ENCODE results near the gene EEFSEC. TPM values are rescaled to one million over a fixed set of nuclear protein-coding genes. Genes with fewer than 3 reads are reported as not detected.

Gene EEFSEC
- total and polyA plus RNA-seq, 7 experiments from 2014 or later: 17.3 to 31.4 (median 18.3) TPM

- Mint-ChIP-seq H3K4me3 (no peak overlapping the region), H3K9me3 (peaks cover 0 to 2% (median 0%) of the 10 kb centered on the region in 11 donors), H3K4me1 (peaks cover 0 to 9% (median 4%) of the 10 kb centered on the region in 7 donors), H3K36me3 (peaks cover 0 to 49% (median 4%) of the 10 kb centered on the region in 5 donors), H3K27me3 (no peaks in the 10 kb centered on the region), H3K27ac (no peak overlapping the region)
- no peaks in the 10 kb centered on the region for H3K9me3 ChIP-seq (ENCODE audit: control insufficient read depth in 2 of 3, low read length in 3 of 3)
- H3K4me1 ChIP-seq (ENCODE audit: control insufficient read depth in 2 of 2, insufficient read depth in 2 of 2, low read length in 2 of 2): no peaks in the 10 kb centered on the region
- H3K4me3 ChIP-seq (ENCODE audit: low read length): no peak overlapping the region
- CTCF ChIA-PET: no interaction called here
- no peak for ATAC-seq
- H3K36me3 ChIP-seq (ENCODE audit: control insufficient read depth in 2 of 3, insufficient read depth in 3 of 3, low read length in 3 of 3): peaks cover 0 to 36% (median 0%) of the 10 kb centered on the region in 3 experiments
- DNase-seq: no peak
- H3K27me3 ChIP-seq (ENCODE audit: control insufficient read depth in 2 of 2, insufficient read depth in 2 of 2, low read length in 2 of 2): no peaks in the 10 kb centered on the region
- H3K27ac ChIP-seq (ENCODE audit: low read depth, low read length): no peak overlapping the region
- intact Hi-C loops (cut with micrococcal nuclease): no loop called here
- POLR2A ChIA-PET: no interaction called here
Measured at GRCh38 chr3:128369121-128369703, 215.9 kb downstream of the EEFSEC start.

- DNase-seq (no peak), ATAC-seq (no peak)
- no peaks in the 10 kb centered on the region for H3K27me3 ChIP-seq (ENCODE audit: control insufficient read depth in 2 of 2, insufficient read depth in 2 of 2, low read length in 2 of 2)
- H3K4me3 ChIP-seq (ENCODE audit: low read length): no peak overlapping the region
- POLR2A ChIA-PET: no interaction called here
- H3K4me1 Mint-ChIP-seq: peaks cover 0 to 9% (median 4%) of the 10 kb centered on the region in 7 donors
- H3K9me3 Mint-ChIP-seq: peaks cover 0 to 2% (median 0%) of the 10 kb centered on the region in 11 donors
- no peak overlapping the region for H3K27ac ChIP-seq (ENCODE audit: low read depth, low read length)
- peaks cover 0 to 36% (median 0%) of the 10 kb centered on the region in 3 experiments for H3K36me3 ChIP-seq (ENCODE audit: control insufficient read depth in 2 of 3, insufficient read depth in 3 of 3, low read length in 3 of 3)
- peak overlapping the region in 1 of 9 donors; percentile 49 for H3K27ac Mint-ChIP-seq
- H3K27me3 Mint-ChIP-seq: no peaks in the 10 kb centered on the region
- H3K4me1 ChIP-seq (ENCODE audit: control insufficient read depth in 2 of 2, insufficient read depth in 2 of 2, low read length in 2 of 2): no peaks in the 10 kb centered on the region
- CTCF ChIA-PET: no interaction called here
- H3K4me3 Mint-ChIP-seq: no peak overlapping the region
- no peaks in the 10 kb centered on the region for H3K9me3 ChIP-seq (ENCODE audit: control insufficient read depth in 2 of 3, low read length in 3 of 3)
- H3K36me3 Mint-ChIP-seq: peaks cover 0 to 45% (median 4%) of the 10 kb centered on the region in 5 donors
- intact Hi-C loops (cut with micrococcal nuclease): no loop called here
Measured at GRCh38 chr3:128369881-128370642, 216.8 kb downstream of the EEFSEC start.

GRCh38 chr3:128372281-128372680, 219.0 kb downstream of the EEFSEC start:
- no peaks in the 10 kb centered on the region for H3K27me3 ChIP-seq (ENCODE audit: control insufficient read depth in 2 of 2, insufficient read depth in 2 of 2, low read length in 2 of 2)
- no peak for DNase-seq
- no peak for ATAC-seq
- Mint-ChIP-seq H3K9me3 (no peaks in the 10 kb centered on the region), H3K27ac (peak overlapping the region in 2 of 9 donors; percentile 52 to 54), H3K27me3 (no peaks in the 10 kb centered on the region), H3K36me3 (peaks cover 0 to 39% (median 4%) of the 10 kb centered on the region in 5 donors), H3K4me3 (no peak overlapping the region), H3K4me1 (peaks cover 0 to 9% (median 4%) of the 10 kb centered on the region in 7 donors)
- no peaks in the 10 kb centered on the region for H3K9me3 ChIP-seq (ENCODE audit: control insufficient read depth in 2 of 3, low read length in 3 of 3)
- H3K27ac ChIP-seq (ENCODE audit: low read depth, low read length): no peak overlapping the region
- POLR2A ChIA-PET: no interaction called here
- H3K36me3 ChIP-seq (ENCODE audit: control insufficient read depth in 2 of 3, insufficient read depth in 3 of 3, low read length in 3 of 3): peaks cover 0 to 30% (median 0%) of the 10 kb centered on the region in 3 experiments
- H3K4me3 ChIP-seq (ENCODE audit: low read length): no peak overlapping the region
- no peaks in the 10 kb centered on the region for H3K4me1 ChIP-seq (ENCODE audit: control insufficient read depth in 2 of 2, insufficient read depth in 2 of 2, low read length in 2 of 2)
- CTCF ChIA-PET: no interaction called here
- intact Hi-C loops (cut with micrococcal nuclease): no loop called here

GRCh38 chr3:128372707-128373533, 219.6 kb downstream of the EEFSEC start:
- ChIA-PET CTCF (no interaction called here), POLR2A (no interaction called here)
- ATAC-seq (no peak), DNase-seq (no peak)
- Histone ChIP-seq H3K27ac (ENCODE audit: low read depth, low read length) (no peak overlapping the region), H3K9me3 (ENCODE audit: control insufficient read depth in 2 of 3, low read length in 3 of 3) (no peaks in the 10 kb centered on the region), H3K36me3 (ENCODE audit: control insufficient read depth in 2 of 3, insufficient read depth in 3 of 3, low read length in 3 of 3) (peaks cover 0 to 31% (median 0%) of the 10 kb centered on the region in 3 experiments), H3K4me1 (ENCODE audit: control insufficient read depth in 2 of 2, insufficient read depth in 2 of 2, low read length in 2 of 2) (no peaks in the 10 kb centered on the region), H3K4me3 (ENCODE audit: low read length) (no peak overlapping the region), H3K27me3 (ENCODE audit: control insufficient read depth in 2 of 2, insufficient read depth in 2 of 2, low read length in 2 of 2) (no peaks in the 10 kb centered on the region)
- intact Hi-C loops (cut with micrococcal nuclease): no loop called here
- Mint-ChIP-seq H3K9me3 (no peaks in the 10 kb centered on the region), H3K4me1 (peaks cover 0 to 8% (median 4%) of the 10 kb centered on the region in 7 donors), H3K36me3 (peaks cover 0 to 33% (median 4%) of the 10 kb centered on the region in 5 donors), H3K27me3 (no peaks in the 10 kb centered on the region), H3K4me3 (no peak overlapping the region), H3K27ac (peak overlapping the region in 3 of 9 donors; percentile 7 to 54 (median 51))

GRCh38 chr3:128374746-128375445, 221.6 kb downstream of the EEFSEC start:
- H3K36me3 Mint-ChIP-seq: peaks cover 0 to 27% (median 4%) of the 10 kb centered on the region in 5 donors

GRCh38 chr3:128376516-128376915, 223.2 kb downstream of the EEFSEC start:
- H3K27me3 Mint-ChIP-seq: no peaks in the 10 kb centered on the region
- POLR2A ChIA-PET: no interaction called here

More at GRCh38 chr3:128374746-128375445, 221.6 kb downstream of the EEFSEC start:
- Histone ChIP-seq H3K4me1 (ENCODE audit: control insufficient read depth in 2 of 2, insufficient read depth in 2 of 2, low read length in 2 of 2) (no peaks in the 10 kb centered on the region), H3K9me3 (ENCODE audit: control insufficient read depth in 2 of 3, low read length in 3 of 3) (no peaks in the 10 kb centered on the region), H3K27me3 (ENCODE audit: control insufficient read depth in 2 of 2, insufficient read depth in 2 of 2, low read length in 2 of 2) (no peaks in the 10 kb centered on the region), H3K27ac (ENCODE audit: low read depth, low read length) (no peak overlapping the region), H3K36me3 (ENCODE audit: control insufficient read depth in 2 of 3, insufficient read depth in 3 of 3, low read length in 3 of 3) (peaks cover 0 to 24% (median 0%) of the 10 kb centered on the region in 3 experiments), H3K4me3 (ENCODE audit: low read length) (no peak overlapping the region)
- ATAC-seq: no peak
- no peaks in the 10 kb centered on the region for H3K27me3 Mint-ChIP-seq
- intact Hi-C loops (cut with micrococcal nuclease): no loop called here
- ChIA-PET CTCF (no interaction called here), POLR2A (no interaction called here)
- no peak overlapping the region for H3K27ac Mint-ChIP-seq
- DNase-seq: no peak
- H3K4me1 Mint-ChIP-seq: peaks cover 0 to 12% (median 4%) of the 10 kb centered on the region in 7 donors
- H3K9me3 Mint-ChIP-seq: no peaks in the 10 kb centered on the region
- H3K4me3 Mint-ChIP-seq: no peak overlapping the region

More at GRCh38 chr3:128376516-128376915, 223.2 kb downstream of the EEFSEC start:
- no peaks in the 10 kb centered on the region for H3K4me1 ChIP-seq (ENCODE audit: control insufficient read depth in 2 of 2, insufficient read depth in 2 of 2, low read length in 2 of 2)
- H3K36me3 ChIP-seq (ENCODE audit: control insufficient read depth in 2 of 3, insufficient read depth in 3 of 3, low read length in 3 of 3): peaks cover 0 to 22% (median 0%) of the 10 kb centered on the region in 3 experiments
- CTCF ChIA-PET: no interaction called here
- H3K4me3 ChIP-seq (ENCODE audit: low read length): no peak overlapping the region
- H3K27me3 ChIP-seq (ENCODE audit: control insufficient read depth in 2 of 2, insufficient read depth in 2 of 2, low read length in 2 of 2): no peaks in the 10 kb centered on the region
- no peaks in the 10 kb centered on the region for H3K9me3 Mint-ChIP-seq
- H3K27ac Mint-ChIP-seq: no peak overlapping the region
- no peak overlapping the region for H3K27ac ChIP-seq (ENCODE audit: low read depth, low read length)
- H3K9me3 ChIP-seq (ENCODE audit: control insufficient read depth in 2 of 3, low read length in 3 of 3): no peaks in the 10 kb centered on the region
- peaks cover 0 to 10% (median 5%) of the 10 kb centered on the region in 7 donors for H3K4me1 Mint-ChIP-seq
- intact Hi-C loops (cut with micrococcal nuclease): no loop called here
- DNase-seq (no peak), ATAC-seq (no peak)
- no peak overlapping the region for H3K4me3 Mint-ChIP-seq
- peaks cover 0 to 21% (median 4%) of the 10 kb centered on the region in 5 donors for H3K36me3 Mint-ChIP-seq
